Tibial nerve (tissue), 3 donors: ENCODE results near the gene LYPD8.

Source experiments
- CTCF ChIP-seq, 5 experiments: fragments of 200-600 bp in 3 of 5; fragments of 450-650 bp in 2 of 5; sonication (generic) in 3 of 5; IDR thresholded peaks; one replicate each; pipeline ENCODE4 v1.5.1; 2016 to 2019; ENCODE audit warnings: antibody characterized with exemption in 5 of 5, mild to moderate bottlenecking in 3 of 5, moderate library complexity in 2 of 5
- POLR2A ChIP-seq, 2 donors: fragments of 450-650 bp; IDR thresholded peaks; one replicate each; pipeline ENCODE4 v1.6.1; 2017; ENCODE audit warnings: antibody characterized with exemption in 2 of 2, mild to moderate bottlenecking in 2 of 2, moderate library complexity in 2 of 2

- TF ChIP-seq CTCF (IDR thresholded peaks at IDR 0.05) (no peak), POLR2A (IDR thresholded peaks at IDR 0.05) (no peak)
Measured at GRCh38 chr1:248714248-248714647, 41.3 kb downstream of the LYPD8 start.
